HepG2 (cell line): ENCODE data around the gene ZSWIM6. TPM values are rescaled to one million over a fixed set of nuclear protein-coding genes. Genes with fewer than 3 reads are reported as not detected.

Experiments used
- ATAC-seq: fragments of 200-7000 bp; cut with Tn5 transposase; 3 replicates; pipeline ENCODE4 v1.9.1; 2020; ENCODE audit warnings: mild to moderate bottlenecking, moderate library complexity
- BruUV-seq: library from RNA; stranded (reverse); fragments of 400-500 nt; replicated peaks from 2 replicates; lab custom pipeline; 2021; lab: Mats Ljungman, UMichigan
- CTCF ChIA-PET: fragments of 300-600 bp; formaldehyde crosslinking; extraction: SDS; loops from one replicate; lab custom pipeline; 2021; ENCODE audit warnings: low total read pairs, inconsistent platforms, low intra/inter-chr PET ratio; lab: Yijun Ruan, JAX
- POLR2A ChIA-PET: fragments of 350-600 bp; sonication (Branson Sonifier 250); formaldehyde crosslinking; loops from one replicate; lab custom pipeline; 2020; ENCODE audit warnings: antibody characterized with exemption, inconsistent platforms; lab: Yijun Ruan, JAX
- DNase-seq: peaks from one replicate; pipeline ENCODE4 v3.0.0-alpha.2; 2015; ENCODE audit warnings: low spot score
- FAIRE-seq: peaks from 3 replicates; lab custom pipeline; 2011; peaks lifted over from hg19 to GRCh38; lab: Jason Lieb, UNC
- H2AFZ ChIP-seq: one replicate; pipeline ENCODE4 v1.6.1; 2011; ENCODE audit warnings: low read length, inconsistent platforms
- H3K27ac ChIP-seq: fragments of 300-600 bp; 3 replicates; pipeline ENCODE4 v1.8.0; 2011; ENCODE audit warnings: mixed run types, mild to moderate bottlenecking, mixed read lengths, low read length, inconsistent platforms; ENCODE audit not compliant: insufficient read depth; ENCODE audit errors: extremely low read length
- H3K27me3 ChIP-seq, 2 experiments: fragments of 200-600 bp in 1 of 2; 2 replicates in 1 of 2; 3 replicates in 1 of 2; pipeline versions ENCODE4 v1.6.0 to v1.8.0; 2011; ENCODE audit warnings: low read length in 2 of 2, mild to moderate bottlenecking in 2 of 2, moderate library complexity in 2 of 2, inconsistent platforms in 1 of 2; ENCODE audit not compliant: insufficient read depth in 2 of 2, control insufficient read depth in 1 of 2
- H3K36me3 ChIP-seq, 2 experiments: fragments of 200-600 bp in 1 of 2; replicated peaks in 1 of 2; 2 replicates in 1 of 2; 3 replicates in 1 of 2; pipeline versions ENCODE4 v1.5.1 to v1.8.0; 2011; ENCODE audit warnings: low read length in 2 of 2, inconsistent platforms in 1 of 2; ENCODE audit not compliant: insufficient read depth in 2 of 2, control insufficient read depth in 1 of 2
- H3K4me1 ChIP-seq: 2 replicates; pipeline ENCODE4 v1.5.1; 2012; ENCODE audit warnings: low read length, inconsistent platforms; ENCODE audit not compliant: insufficient read depth
- H3K4me2 ChIP-seq: 2 replicates; pipeline ENCODE4 v1.6.0; 2011; ENCODE audit warnings: low read depth, low read length, inconsistent platforms
- H3K4me3 ChIP-seq, 3 experiments: fragments of 200-600 bp in 1 of 3; sonication (generic), shearing (Covaris generic) in 1 of 3; replicated peaks in 1 of 3; 2 replicates each; pipeline ENCODE4 v1.5.1; 2011 to 2016; ENCODE audit warnings: low read length in 3 of 3, inconsistent platforms in 2 of 3, low read depth in 2 of 3, mild to moderate bottlenecking in 2 of 3, control low read depth in 1 of 3, mixed read lengths in 1 of 3; ENCODE audit not compliant: insufficient read depth in 1 of 3
- H3K79me2 ChIP-seq: one replicate; pipeline ENCODE4 v1.6.1; 2011; ENCODE audit warnings: low read length, inconsistent platforms; ENCODE audit not compliant: insufficient read depth
- H3K9ac ChIP-seq: 2 replicates; pipeline ENCODE4 v1.6.0; 2011; ENCODE audit warnings: mild to moderate bottlenecking, low read depth, low read length, inconsistent platforms; ENCODE audit not compliant: insufficient read depth
- H3K9me3 ChIP-seq: 2 replicates; pipeline ENCODE4 v1.5.1; 2012; ENCODE audit warnings: mild to moderate bottlenecking, low read length
- H4K20me1 ChIP-seq: 2 replicates; pipeline ENCODE4 v1.6.0; 2011; ENCODE audit warnings: inconsistent platforms, mild to moderate bottlenecking, low read length, moderate library complexity; ENCODE audit not compliant: insufficient read depth
- KLF9 ChIP-seq: IDR thresholded peaks from 2 replicates; pipeline ENCODE4 v1.6.1; 2016; ENCODE audit warnings: low read depth
- POLR2AphosphoS5 ChIP-seq: IDR thresholded peaks from 2 replicates; pipeline ENCODE4 v1.6.1; 2012; ENCODE audit warnings: low read depth, low read length
- PPARG ChIP-seq: conservative IDR thresholded peaks from 2 replicates; pipeline ENCODE4 v1.6.1; 2016; ENCODE audit warnings: missing biosample characterization, missing genetic modification reagents
- XBP1 ChIP-seq: sonication (generic); formaldehyde crosslinking; IDR thresholded peaks from 2 replicates; pipeline ENCODE4 v1.5.0; 2020; ENCODE audit warnings: missing genetic modification reagents
- ZGPAT ChIP-seq: IDR thresholded peaks from 2 replicates; pipeline ENCODE4 v1.6.1; 2016; ENCODE audit warnings: mild to moderate bottlenecking
- ZHX2 ChIP-seq, 2 experiments: sonication (generic) in 1 of 2; formaldehyde crosslinking in 1 of 2; IDR thresholded peaks; 2 replicates each; pipeline versions ENCODE4 v1.6.1 to v1.9.0; 2014 to 2022; ENCODE audit warnings: antibody characterized with exemption in 1 of 2, borderline replicate concordance in 1 of 2, inconsistent platforms in 1 of 2, low read depth in 1 of 2, missing genetic modification reagents in 1 of 2
- ZNF367 ChIP-seq: sonication (generic); formaldehyde crosslinking; IDR thresholded peaks from 2 replicates; pipeline ENCODE4 v1.4.0; 2020; ENCODE audit warnings: missing genetic modification reagents, borderline replicate concordance
- ZNF720 ChIP-seq: sonication (generic); formaldehyde crosslinking; IDR thresholded peaks from 2 replicates; pipeline ENCODE4 v1.4.0; 2020; ENCODE audit warnings: missing genetic modification reagents
- ZNF784 ChIP-seq: sonication (generic); formaldehyde crosslinking; IDR thresholded peaks from 2 replicates; pipeline ENCODE4 v1.5.1; 2020; ENCODE audit warnings: missing genetic modification reagents, mild to moderate bottlenecking, borderline replicate concordance
- ZSCAN31 ChIP-seq: sonication (generic); formaldehyde crosslinking; IDR thresholded peaks from 2 replicates; pipeline ENCODE4 v1.5.0; 2020; ENCODE audit warnings: low read depth, mild to moderate bottlenecking, missing genetic modification reagents
- whole genome bisulfite sequencing: methylation state at CpG from one replicate; pipeline ENCODE4 v1.1.6; 2017; ENCODE audit warnings: low lambda C conversion rate; 5-methylcytosine and 5-hydroxymethylcytosine counted together
- in situ Hi-C: cut with HindIII; loops from 2 replicates; pipeline ENCODE4 v1.10.0; 2017; ENCODE audit warnings: low pct_unique_long_range_greater_than_20kb; ENCODE audit not compliant: extremely low pct_ligation_motif_present
- intact Hi-C: fragments of 100-400 bp; cut with micrococcal nuclease; formaldehyde crosslinking; loops from one replicate; pipeline ENCODE4 v1.10.0; 2022; ENCODE audit not compliant: unreplicated experiment
- polyA plus RNA-seq, 8 experiments: library from polyadenylated mRNA; depleted of rRNA in 3 of 8; stranded (reverse) in 7 of 8; unstranded in 1 of 8; fragments of >200 nt; fragmentation: Illumina TruSeq in 4 of 8; extraction: Trizol in 4 of 8; gene quantifications; 2 replicates each; pipeline versions ENCODE4 v1.2.1 to v1.2.3, GENCODE V29; 2011 to 2016; ENCODE audit warnings: low read depth in 4 of 8, missing spikeins in 1 of 8, mixed read lengths in 1 of 8; ENCODE audit not compliant: insufficient read depth in 1 of 8
- total RNA-seq, 5 experiments: library from RNA; depleted of rRNA; stranded (reverse); fragments of >200 nt; fragmentation: Illumina TruSeq; extraction: Trizol; gene quantifications; 2 replicates each; pipeline ENCODE4 v1.2.3, GENCODE V29; 2016; ENCODE audit warnings: low read depth in 1 of 5

Gene ZSWIM6
- total and polyA plus RNA-seq, 2 of the 13 experiments (the other 11 are each of a cell fraction or from before 2014, with no cell fraction given) = 0.82 to 1.9 TPM

GRCh38 chr5:61455179-61456006 is 123.3 kb downstream of the ZSWIM6 start (continued):
- TF ChIP-seq ZNF784 (CRISPR knock-in tag) (no peak), KLF9 (no peak), ZNF367 (CRISPR knock-in tag) (no peak)
- TF ChIP-seq, all 625 proteins: peak for 0

- H3K27me3 ChIP-seq = no peaks in the 10 kb centered on the region
- no TSS peak for BruUV-seq
- POLR2A ChIA-PET = no interaction called here
- no peaks in the 10 kb centered on the region for H3K79me2 ChIP-seq
- H3K9me3 ChIP-seq = no peaks in the 10 kb centered on the region
- 64% methylated on average over 3 of the region's 3 CpGs for WGBS
- no peak overlapping the region for H3K27ac ChIP-seq
- no peaks in the 10 kb centered on the region for H3K36me3 ChIP-seq
- H4K20me1 ChIP-seq = no peaks in the 10 kb centered on the region
- in situ Hi-C loops (no loop called here), intact Hi-C loops (no loop called here)
- no peak overlapping the region for H3K9ac ChIP-seq
- DNase-seq (no peak), ATAC-seq (no peak), FAIRE-seq (no peak)
- H3K4me1 ChIP-seq = 0 out of 2 replicates have a peak, but pooled peaks cover 8% of the 10 kb centered on the region
- CTCF ChIA-PET = no interaction called here
- no peak overlapping the region for H2AFZ ChIP-seq
- H3K4me3 ChIP-seq = no peak overlapping the region
- no peak for TF ChIP-seq POLR2AphosphoS5
- TF ChIP-seq ZHX2 (IDR thresholded peaks at IDR 0.05; ENCODE audit: low read depth) = no peak
- no peak for TF ChIP-seq ZHX2 (CRISPR knock-in tag; IDR thresholded peaks at IDR 0.05; ENCODE audit: borderline replicate concordance)
- no peak for TF ChIP-seq ZSCAN31
- no peak for TF ChIP-seq ZNF720
- no peak for TF ChIP-seq PPARG
- no peak for TF ChIP-seq ZGPAT (CRISPR knock-in tag)
- TF ChIP-seq XBP1 (CRISPR knock-in tag) = no peak
- H3K4me2 ChIP-seq = no peak overlapping the region
Observed at GRCh38 chr5:61460471-61460870, 128.4 kb downstream of the ZSWIM6 start.
